Uterus (tissue), 4 donors: ENCODE results near the gene HOMER3. TPM values are rescaled to one million over a fixed set of nuclear protein-coding genes. Genes with fewer than 3 reads are reported as not detected.

Experiments used
- DNase-seq, 2 donors: peaks; one replicate each; pipeline ENCODE4 v3.0.0-alpha.2; 2019 to 2020
- H3K27ac ChIP-seq, 2 donors: fragments of 200-600 bp; sonication (generic); 1 replicate in 1 of 2; 2 replicates in 1 of 2; pipeline ENCODE4 v1.5.1; 2016 to 2018
- H3K27me3 ChIP-seq, 2 donors: fragments of 200-600 bp; sonication (generic); one replicate each; pipeline ENCODE4 v1.5.1; 2018 to 2019; ENCODE audit warnings: control low read depth in 1 of 2
- H3K36me3 ChIP-seq, 2 donors: fragments of 200-600 bp; sonication (generic); one replicate each; pipeline ENCODE4 v1.5.1; 2019; ENCODE audit warnings: control low read depth in 1 of 2
- H3K4me1 ChIP-seq, 2 donors: fragments of 200-600 bp; sonication (generic); one replicate each; pipeline ENCODE4 v1.5.1; 2018 to 2019; ENCODE audit warnings: control low read depth in 1 of 2
- H3K4me3 ChIP-seq, 2 donors: fragments of 200-600 bp; sonication (generic); 1 replicate in 1 of 2; 2 replicates in 1 of 2; pipeline ENCODE4 v1.5.1; 2018 to 2019; ENCODE audit warnings: mild to moderate bottlenecking in 1 of 2
- H3K9me3 ChIP-seq, 2 donors: fragments of 200-600 bp; sonication (generic); one replicate each; pipeline ENCODE4 v1.5.1; 2019; ENCODE audit warnings: control low read depth in 1 of 2
- CTCF ChIP-seq, 4 experiments: fragments of 200-600 bp in 2 of 4; fragments of 450-650 bp in 2 of 4; sonication (generic) in 2 of 4; IDR thresholded peaks; one replicate each; pipeline ENCODE4 v1.5.1; 2016 to 2019; ENCODE audit warnings: antibody characterized with exemption in 4 of 4, mild to moderate bottlenecking in 2 of 4, moderate library complexity in 1 of 4
- POLR2A ChIP-seq, 2 donors: fragments of 450-650 bp; IDR thresholded peaks; one replicate each; pipeline ENCODE4 v1.6.1; 2016; ENCODE audit warnings: antibody characterized with exemption in 2 of 2, mild to moderate bottlenecking in 1 of 2, moderate library complexity in 1 of 2
- intact Hi-C: fragments of 100-400 bp; cut with DNase I; formaldehyde crosslinking; loops from one replicate; pipeline ENCODE4 v1.15.1; 2023; ENCODE audit warnings: low total_unique reads
- total RNA-seq, 4 donors: library from RNA; depleted of rRNA in 3 of 4; stranded (reverse); fragments of >200 nt in 3 of 4; gene quantifications; one replicate each; pipeline versions ENCODE4 v1.1.0 to v1.2.4, GENCODE V29; 2014 to 2023
- donor health status: DM: yes; HTN: yes; CAD: no.

Gene HOMER3
- total RNA-seq, 4 donors from 2014 or later = 4.4 to 24.8 (median 23.3) TPM

GRCh38 chr19:18932216-18932841 lies 8.7 kb downstream of the HOMER3 start:
- Histone ChIP-seq H3K4me1 (no peaks in the 10 kb centered on the region), H3K27me3 (no peaks in the 10 kb centered on the region), H3K9me3 (no peaks in the 10 kb centered on the region), H3K36me3 (no peaks in the 10 kb centered on the region), H3K4me3 (peak overlapping the region in 1 of 2 donors; percentile 12), H3K27ac (peak overlapping the region in 1 of 2 donors; percentile 50)
- intact Hi-C loops = no loop called here
- DNase-seq = peak; percentile 75 to 76
- no peak for TF ChIP-seq POLR2A (IDR thresholded peaks at IDR 0.05)
- no peak for TF ChIP-seq CTCF (IDR thresholded peaks at IDR 0.05)

DNA sequence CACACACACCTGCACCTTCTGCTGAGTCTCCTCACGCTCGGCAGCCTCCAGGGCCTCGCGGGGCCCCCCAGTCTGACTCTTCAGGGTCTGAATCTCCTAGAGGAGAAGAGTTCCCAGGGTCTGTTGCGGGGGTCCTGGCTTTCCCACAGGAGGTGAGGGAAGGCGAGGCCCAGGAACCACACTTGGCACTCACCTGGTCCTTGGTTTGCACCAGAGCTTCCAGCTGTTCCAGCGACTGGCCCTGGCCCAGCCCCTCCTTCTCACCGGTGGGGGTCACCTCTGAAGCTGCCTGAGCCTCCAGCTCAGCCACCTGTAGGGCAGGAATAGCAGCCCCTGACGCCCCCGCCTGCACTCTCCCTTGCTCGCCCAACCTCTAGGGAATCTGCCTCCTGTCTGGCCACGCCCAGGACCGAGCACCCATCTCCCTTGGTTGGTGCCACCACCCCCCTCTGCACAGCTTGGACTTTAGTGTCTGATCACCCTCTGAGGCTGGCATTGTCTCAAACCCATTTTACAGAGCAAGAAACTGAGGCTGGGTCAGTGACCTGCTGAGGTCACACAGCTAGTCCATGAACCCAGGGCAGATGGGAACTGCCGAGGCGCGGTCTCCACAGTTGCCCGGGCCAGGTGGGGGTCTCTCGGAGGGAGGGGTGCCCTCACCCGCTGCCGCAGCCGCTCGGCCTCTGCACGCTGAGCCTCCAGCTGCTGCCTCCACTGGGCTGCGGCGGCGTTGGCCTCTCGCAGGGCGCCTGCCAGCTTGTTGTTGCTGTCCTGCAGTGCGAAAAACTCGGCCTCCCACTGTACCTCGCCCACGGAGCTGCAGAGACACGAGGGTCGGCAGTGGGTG lies 9.5 kb downstream of the HOMER3 start:
- no peak overlapping the region for H3K27ac ChIP-seq
- H3K9me3 ChIP-seq = no peaks in the 10 kb centered on the region
- intact Hi-C loops = no loop called here
- H3K4me1 ChIP-seq = no peaks in the 10 kb centered on the region
- H3K36me3 ChIP-seq = no peaks in the 10 kb centered on the region
- DNase-seq = no peak
- TF ChIP-seq CTCF (IDR thresholded peaks at IDR 0.05) (no peak), POLR2A (IDR thresholded peaks at IDR 0.05) (no peak)
- no peaks in the 10 kb centered on the region for H3K27me3 ChIP-seq
- H3K4me3 ChIP-seq = no peak overlapping the region

DNA sequence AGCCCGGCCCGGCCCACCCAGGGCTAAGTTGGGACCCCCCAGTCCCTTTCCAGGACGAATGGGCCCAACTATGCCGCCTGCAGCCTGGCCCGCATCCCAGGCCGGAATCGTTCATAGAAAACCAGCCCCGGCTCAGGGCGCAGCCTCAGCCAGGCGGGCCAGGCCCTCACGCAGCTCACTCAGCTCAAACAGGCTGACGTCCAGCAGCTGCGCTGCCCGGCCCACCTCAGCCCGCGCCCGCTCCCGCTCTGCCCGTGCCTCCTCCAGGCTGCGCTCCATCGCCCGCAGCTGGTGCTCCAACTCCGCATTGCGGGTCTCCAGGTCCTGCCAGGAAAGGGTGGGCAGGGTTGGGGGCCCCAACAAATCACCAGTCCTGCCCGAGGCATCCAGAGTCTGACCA lies 11.7 kb downstream of the HOMER3 start:
- TF ChIP-seq POLR2A (IDR thresholded peaks at IDR 0.05) = no peak
- no peak for TF ChIP-seq CTCF (IDR thresholded peaks at IDR 0.05)
- Histone ChIP-seq H3K27me3 (no peaks in the 10 kb centered on the region), H3K27ac (no peak overlapping the region), H3K4me1 (no peaks in the 10 kb centered on the region), H3K4me3 (no peak overlapping the region), H3K36me3 (no peaks in the 10 kb centered on the region), H3K9me3 (no peaks in the 10 kb centered on the region)
- DNase-seq = no peak
- intact Hi-C loops = no loop called here

DNA sequence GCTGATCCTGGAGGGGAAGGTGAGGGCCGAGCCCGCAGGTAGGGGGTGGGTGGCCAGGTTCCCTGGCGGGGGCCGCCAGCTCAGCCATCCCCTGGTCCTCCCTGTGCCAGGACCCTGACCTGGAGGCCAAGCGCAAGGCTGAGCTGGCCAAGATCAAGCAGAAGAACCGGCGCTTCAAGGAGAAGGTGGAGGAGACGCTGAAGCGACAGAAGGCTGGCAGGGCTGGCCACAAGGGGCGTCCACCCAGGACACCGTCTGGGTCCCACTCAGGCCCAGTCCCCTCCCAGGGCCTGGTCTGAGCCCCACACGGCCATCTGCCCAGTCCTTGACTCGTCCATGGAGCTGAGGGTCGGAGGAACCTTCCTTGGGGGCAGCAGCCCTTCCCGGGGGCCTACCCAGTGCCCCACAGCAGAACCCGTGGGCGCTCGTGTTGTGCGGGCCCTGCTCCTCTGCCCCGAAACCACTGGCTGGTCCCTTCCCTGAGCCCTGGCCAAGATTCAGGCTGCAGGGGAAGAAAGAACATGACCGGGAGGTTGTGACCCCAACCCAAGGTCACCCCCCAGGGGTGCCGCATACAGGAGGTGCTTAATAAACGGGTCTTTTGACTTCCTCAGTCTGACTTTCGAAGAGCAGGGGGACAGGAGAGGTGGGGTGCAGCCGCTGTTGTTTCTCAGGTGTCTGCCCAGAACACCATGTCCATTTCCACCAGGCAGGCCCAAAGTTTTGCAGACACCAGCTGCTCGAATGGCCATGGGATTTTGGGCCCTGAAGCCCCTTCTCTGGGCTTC lies 12.8 kb downstream of the HOMER3 start:
- Histone ChIP-seq H3K9me3 (no peaks in the 10 kb centered on the region), H3K4me1 (no peaks in the 10 kb centered on the region), H3K27ac (no peak overlapping the region), H3K4me3 (no peak overlapping the region), H3K27me3 (no peaks in the 10 kb centered on the region), H3K36me3 (no peaks in the 10 kb centered on the region)
- no peak for DNase-seq
- TF ChIP-seq POLR2A (IDR thresholded peaks at IDR 0.05) (no peak), CTCF (IDR thresholded peaks at IDR 0.05) (no peak)
- intact Hi-C loops = no loop called here
